ENCODE results near the gene SPRR2A.
"Not testable (repeated sequence)": the region's sequence is repeated elsewhere in the genome, so short reads cannot be mapped to it uniquely, and the experiment has no call there.

Gene SPRR2A

DNA sequence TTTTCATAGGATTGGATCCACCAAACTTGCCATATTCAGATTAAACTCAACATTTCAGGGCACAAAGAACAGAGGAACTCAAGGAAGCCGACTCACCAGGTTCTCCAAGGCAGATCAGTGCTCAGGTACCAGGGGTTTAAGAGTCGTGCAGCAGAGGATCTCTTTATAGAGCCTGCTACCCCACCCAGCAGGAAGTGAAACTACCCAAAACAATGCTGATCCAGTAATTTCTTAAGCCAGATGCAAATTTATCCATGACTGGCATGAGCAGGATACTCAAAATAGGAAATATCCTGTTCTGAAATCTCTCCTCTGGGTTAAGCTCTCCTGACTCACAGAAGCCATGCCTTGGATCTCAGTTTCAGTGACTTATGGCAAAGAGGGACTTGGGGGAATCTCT is at the start of gene SPRR2A:
Gene SPRR2A, minus strand, starts transcription at position 138 of the 400 bp plus-strand sequence. CDS start 777 bp downstream, outside the sequence.
- DNase-seq (ENCODE audit: low read depth) = no peak

DNA sequence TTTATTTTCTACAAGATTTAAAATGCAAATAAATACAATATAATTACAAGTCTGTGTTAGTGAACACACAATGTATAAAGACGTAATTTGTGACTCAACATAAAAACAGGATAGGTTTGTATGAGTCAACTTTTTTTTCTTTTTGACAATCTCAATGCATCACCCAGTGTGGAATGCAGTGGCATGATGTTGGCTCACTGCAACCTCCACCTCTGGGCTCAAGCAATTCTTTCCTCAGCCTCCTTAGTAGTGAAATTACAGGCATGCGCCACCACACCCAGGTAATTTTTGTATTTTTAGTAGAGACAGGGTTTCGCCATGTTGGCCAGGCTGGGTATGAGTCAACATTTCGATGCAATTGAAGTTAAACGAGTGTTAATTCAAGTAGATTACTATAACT is 42.9 kb upstream of the SPRR2A start:
- DNase-seq (ENCODE audit: low read depth) = no peak

DNA sequence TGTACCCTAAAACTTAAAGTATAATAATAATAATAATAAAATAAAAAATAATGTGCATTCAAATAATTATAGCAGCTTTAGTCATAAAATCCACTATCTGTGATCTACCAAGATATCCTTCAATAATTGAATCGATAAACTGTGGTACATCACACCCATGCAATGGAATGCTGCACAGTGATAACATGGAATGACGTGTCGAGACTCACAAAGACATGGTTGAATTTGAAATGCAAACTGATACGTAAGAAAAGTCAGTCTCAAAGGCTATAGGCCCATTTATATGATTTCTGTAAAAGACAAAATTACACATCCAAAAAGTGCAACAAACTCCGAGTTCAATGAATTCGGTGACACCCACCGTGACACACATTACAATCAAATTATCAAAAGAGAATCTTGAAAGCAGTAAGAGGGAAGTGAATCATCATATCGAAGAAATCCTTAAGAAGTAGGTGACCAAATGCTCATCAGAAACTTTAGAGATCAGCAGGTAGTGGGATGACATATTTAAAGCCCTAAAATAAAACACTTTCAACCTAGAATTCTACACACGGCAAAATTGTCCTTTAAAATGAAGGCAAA is 42.2 kb upstream of the SPRR2A start:
- no peak for DNase-seq (ENCODE audit: low read depth)

DNA sequence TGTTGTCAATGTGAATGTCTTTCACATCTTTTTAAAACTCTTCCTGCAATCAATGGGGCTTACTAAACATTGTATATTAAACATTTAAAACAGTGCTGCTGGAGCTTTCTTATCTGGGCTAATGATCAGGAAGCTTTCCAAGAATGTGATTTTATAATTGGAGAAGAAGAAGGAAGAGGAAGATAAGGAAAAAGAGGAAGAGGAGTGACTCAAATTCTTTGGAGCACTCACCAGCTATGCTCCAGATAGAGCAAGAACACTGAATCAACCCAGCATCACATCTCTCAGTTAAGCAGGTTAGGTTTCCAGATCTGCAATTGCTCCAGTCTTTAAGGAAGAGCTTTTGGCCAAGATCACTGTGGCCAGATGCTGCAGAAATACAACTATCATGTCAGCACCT is 38.5 kb upstream of the SPRR2A start:
- no peak for DNase-seq (ENCODE audit: low read depth)

DNA sequence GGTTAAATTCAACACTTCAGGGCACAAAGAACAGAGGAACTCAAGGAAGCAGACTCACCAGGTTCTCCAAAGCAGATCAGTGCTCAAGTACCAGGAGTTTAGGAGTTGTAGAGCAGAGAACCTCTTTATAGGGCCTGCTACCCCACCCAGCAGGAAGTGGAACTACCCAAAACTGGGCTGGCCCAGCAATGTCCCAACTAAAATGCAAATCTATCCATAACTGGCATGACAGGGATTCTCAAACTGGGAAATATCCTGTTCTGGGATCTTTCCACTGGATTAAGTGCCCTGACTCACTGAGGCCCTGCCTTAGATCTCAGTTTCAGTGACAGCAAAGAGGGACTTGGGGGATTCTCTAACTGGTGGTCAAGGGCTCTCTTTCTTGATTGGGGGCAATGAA is 37.1 kb upstream of the SPRR2A start, which contains the start of gene SPRR2E:
Gene SPRR2E, minus strand, starts transcription at position 101 of the 400 bp plus-strand sequence. CDS start 775 bp downstream, outside the sequence.
- DNase-seq (ENCODE audit: low read depth) = no peak

DNA sequence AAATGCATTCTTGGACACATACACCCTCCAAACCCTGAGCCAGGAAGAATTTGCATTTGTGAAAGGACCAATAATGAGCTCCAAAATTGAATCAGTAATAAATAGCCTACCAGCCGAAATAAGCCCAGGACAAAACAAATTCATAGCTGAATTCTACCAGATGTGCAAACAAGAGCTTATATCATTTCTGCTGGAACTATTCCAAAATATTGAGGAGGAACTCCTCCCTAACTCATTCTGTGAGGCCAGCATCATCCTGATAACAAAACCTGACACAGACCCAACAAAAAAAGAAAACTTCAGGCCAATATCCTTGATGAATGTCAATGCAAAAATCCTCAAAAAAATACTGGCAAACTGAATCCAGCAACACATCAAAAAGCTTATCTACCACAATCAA is 30.3 kb upstream of the SPRR2A start:
- DNase-seq (ENCODE audit: low read depth) = no peak

DNA sequence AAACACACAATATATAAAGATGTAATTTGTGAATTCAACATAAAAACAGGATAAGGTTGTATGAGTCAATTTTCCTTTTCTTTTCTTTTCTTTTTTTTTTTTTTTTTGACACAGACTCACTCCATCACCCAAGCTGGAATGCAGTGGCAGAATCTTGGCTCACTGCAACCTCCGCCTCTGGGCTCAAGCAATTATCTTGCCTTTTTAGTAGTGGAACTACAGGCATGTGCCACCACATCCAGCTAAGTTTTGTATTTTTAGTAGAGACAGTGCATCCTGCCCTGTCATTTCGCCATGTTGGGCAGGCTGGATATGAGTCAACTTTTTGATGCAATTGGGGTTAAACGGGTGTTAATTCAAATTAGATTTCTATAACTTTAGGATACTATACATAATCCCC is 24.4 kb upstream of the SPRR2A start:
- no peak for DNase-seq (ENCODE audit: low read depth)

DNA sequence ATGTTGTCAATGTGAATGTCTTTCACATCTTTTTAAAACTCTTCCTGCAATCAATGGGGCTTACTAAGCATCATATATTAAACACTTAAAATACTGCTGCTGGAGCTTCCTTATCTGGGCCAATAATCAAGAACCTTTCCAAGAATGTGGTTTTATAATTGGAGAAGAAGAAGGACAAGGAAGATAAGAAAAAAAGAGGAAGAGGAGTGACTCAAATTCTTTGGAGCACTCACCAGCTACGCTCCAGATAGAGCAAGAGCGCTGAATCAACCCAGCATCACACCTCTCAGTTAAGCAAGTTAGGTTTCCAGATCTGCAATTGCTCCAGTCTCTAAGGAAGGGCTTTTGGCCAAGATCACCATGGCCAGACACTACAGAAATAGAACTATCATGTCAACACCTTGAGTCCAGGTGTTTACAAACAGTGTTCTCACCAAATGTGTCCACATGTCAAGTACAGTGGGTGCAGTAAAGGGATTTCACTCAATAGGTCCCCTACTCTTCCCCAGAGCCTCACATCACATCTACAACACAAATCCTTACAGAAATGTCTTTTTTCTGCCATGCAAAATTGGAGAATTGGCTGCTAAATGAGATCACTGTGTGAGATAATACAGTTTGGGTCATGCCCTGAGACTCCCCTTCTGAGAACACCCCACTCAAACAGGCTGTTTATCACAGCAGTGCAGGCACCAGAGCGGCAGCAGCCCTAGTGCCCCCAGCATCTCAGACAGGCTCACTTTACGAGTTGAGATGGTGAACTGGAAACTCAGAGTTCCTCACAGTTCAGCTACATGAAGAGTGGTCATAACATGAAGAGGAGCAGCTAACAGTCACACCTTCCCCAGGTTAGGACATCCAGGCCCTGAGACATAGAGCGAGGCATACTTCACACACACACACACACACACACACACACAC is 15.8 kb upstream of the SPRR2A start:
- no peak for DNase-seq (ENCODE audit: low read depth)

DNA sequence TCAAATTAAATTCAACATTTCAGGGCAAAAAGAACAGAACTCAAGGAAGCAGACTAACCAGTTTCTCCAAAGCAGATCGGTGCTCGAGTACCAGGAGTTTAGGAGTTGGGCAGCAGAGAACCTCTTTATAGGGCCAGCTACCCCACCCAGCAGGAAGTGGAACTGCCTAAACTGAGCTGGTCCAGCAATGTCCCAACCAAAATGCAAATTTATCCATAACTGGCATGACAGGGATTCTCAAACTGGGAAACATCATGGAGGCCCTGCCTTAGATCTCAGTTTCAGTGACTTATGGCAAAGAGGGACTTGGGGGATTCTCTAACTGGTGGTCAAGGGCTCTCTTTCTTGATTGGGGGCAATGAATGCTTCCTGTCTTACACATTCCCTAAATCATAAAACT is 14.2 kb upstream of the SPRR2A start, which contains the start of gene SPRR2B:
Gene SPRR2B, minus strand, starts transcription at position 101 of the 400 bp plus-strand sequence. CDS start 772 bp downstream, outside the sequence.
- no peak for DNase-seq (ENCODE audit: low read depth)

DNA sequence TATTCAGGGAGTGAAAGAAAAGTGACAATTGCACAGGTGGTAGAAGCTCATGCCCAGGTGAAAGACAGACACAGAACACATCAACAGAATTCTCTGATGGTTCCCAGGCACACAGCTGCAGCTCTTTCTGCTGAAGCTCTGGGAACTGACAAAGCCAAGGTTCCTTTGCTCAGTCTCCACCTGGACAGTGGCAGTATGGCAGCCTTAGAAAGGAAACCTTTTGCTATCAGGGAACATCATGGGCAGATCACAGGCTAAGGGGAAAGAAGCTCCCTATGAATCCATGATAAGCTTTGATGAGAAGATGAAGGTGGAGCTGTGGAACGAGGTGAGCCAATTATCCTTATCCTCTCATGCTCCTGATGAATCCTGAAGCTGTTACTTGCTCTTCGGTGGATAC is 12.9 kb upstream of the SPRR2A start:
- DNase-seq (ENCODE audit: low read depth) = no peak

DNA sequence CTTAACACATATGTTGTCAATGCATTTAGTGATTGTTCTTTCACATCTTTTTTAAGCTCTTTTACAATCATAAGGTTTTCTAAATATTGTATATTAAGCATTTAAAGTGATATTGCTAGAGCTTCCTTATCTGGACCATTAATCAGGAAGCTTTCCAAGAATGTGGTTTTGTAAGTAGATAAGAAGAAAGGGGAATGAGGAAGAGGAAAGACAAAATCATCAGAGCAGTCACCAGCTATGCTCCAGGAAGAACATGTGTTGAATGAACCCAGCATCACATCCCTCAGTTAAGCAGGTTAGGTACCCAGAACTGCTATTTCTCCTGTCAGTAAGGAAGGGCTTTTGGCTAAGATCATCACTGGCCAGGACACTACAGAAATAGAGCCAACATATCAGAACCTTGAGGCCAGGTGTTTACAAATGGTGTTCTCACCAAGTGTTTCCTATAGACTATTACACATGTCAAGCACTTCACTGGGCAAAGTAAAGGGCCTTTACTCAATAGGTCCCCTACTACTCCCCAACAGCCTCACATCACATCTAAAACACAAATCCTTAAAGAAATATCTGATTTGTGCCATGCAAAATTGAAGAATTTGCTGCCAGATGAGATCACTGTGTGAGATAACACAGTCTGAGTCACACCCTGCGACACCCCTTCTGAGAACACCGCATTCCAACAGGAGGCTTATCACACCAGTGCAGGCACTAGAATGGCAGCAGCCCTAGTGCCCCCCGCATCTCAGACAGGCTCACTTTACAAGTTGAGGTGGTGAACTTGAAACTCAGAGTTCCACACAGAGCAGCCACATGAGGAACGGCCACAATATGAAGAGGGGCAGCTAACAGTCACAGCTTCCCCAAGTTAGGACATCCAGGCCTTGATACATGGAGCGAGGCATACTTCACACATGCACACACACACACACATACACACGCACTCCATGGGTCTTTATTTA is 1.8 kb upstream of the SPRR2A start:
- DNase-seq (ENCODE audit: low read depth) = no peak

DNA sequence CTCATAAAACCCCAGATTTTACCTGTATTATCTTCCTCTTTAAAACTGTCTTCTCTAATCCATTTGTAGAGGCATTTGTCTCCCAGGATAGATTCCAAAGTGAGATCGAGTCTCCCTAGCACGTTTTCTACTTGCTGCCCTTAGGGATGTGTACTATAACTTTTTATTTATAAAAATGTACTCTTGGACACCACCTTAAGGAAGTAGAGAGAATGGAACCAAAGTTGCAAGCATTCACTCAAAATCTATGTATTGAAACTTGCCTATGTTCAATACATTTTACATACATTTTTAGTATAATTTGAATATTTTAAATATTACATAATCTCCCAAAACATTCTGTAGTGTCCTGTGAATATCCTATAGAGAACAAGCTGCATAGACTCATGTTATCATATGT is 842 bp upstream of the SPRR2A start:
- DNase-seq (ENCODE audit: low read depth) = no peak

DNA sequence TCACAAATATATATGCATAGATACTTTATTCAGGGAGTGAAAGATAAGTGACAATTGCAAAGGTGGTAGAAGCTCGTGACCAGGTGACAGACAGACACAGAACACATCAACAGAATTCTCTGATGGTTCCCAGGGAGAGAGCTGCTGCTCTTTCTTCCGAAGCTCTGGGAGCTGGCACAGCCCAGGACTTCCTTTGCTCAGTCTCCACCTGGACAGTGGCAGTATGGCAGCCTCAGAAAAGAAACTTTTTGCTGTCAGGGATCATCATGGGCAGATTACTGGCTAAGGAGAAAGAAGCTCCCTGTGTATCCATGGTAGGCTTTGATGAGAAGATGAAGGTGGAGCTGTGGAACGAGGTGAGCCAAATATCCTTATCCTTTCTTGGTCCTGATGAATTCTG is 1.2 kb downstream of the SPRR2A start:
- DNase-seq (ENCODE audit: low read depth) = not testable (repeated sequence)

DNA sequence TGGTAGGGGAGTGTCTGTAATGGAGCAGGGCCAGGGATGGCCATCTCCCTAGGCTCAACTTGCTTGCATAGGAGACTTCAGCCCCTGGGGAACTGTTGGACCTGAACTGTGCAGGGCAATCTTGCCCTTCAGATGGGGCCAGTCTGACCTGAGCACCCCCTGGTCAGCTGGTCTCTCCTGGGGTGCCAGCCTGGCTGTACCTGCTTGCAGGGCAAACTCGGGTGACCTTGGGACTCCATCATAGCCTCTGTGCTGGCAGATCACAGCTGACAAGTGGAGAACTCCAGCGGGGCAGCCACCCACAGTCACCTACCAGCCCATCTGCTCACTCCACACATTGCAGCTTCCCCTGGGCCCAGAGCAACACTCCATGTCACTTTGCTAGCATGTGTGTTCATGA is 8.1 kb downstream of the SPRR2A start:
- no peak for DNase-seq (ENCODE audit: low read depth)

DNA sequence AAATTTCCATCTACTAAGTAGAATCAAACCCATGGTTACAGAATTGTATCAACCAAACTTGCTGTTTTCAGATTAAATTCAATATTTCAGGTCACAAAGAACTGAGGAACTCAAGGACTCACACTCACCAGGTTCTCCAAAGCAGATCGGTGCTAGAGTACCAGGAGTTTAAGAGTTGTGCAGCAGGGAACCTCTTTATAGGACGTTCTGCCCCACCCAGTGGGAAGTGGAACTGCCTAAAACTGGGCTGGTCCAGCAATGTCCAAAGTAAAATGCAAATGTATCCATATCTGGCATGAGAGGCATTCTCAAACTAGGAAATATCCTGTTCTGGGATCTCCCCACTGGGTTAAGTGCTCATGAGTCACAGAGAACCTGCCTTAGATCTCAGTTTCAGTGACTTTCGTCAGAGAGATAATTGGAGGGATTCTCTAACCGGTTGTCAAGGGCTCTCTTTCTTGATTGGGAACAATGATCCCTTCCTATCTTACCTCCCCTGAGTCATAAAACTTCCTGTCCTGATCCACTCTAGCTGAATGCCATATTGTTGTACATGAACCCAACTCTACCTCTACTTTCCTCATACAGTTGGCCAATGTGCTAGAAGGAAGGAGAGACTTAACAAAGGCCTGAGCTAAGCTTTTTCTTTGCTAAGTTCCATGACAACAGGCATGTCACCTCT is 16.2 kb downstream of the SPRR2A start, which contains the start of gene SPRR2D:
Gene SPRR2D, minus strand, starts transcription at position 171 of the 682 bp plus-strand sequence. CDS start 774 bp downstream, outside the sequence.
- DNase-seq (ENCODE audit: low read depth) = no peak

DNA sequence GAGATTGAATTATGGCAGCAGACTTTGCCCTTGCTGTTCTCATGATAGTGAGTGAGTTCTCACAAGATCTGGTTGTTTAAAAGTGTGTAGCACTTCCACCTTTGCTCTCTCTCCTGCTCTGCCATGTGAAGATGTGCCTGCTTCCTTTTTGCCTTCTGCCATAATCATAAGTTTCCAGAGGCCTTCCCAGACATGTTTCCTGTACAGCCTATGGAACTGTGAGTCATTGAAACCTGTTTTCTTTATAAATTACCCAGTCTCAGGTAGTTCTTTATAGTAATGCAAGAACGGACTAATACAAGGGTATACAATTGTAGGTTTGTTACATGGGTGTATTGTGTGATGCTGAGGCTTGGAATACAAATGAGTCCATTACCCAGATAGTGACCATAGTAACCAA is 22.1 kb downstream of the SPRR2A start:
- DNase-seq (ENCODE audit: low read depth) = no peak

DNA sequence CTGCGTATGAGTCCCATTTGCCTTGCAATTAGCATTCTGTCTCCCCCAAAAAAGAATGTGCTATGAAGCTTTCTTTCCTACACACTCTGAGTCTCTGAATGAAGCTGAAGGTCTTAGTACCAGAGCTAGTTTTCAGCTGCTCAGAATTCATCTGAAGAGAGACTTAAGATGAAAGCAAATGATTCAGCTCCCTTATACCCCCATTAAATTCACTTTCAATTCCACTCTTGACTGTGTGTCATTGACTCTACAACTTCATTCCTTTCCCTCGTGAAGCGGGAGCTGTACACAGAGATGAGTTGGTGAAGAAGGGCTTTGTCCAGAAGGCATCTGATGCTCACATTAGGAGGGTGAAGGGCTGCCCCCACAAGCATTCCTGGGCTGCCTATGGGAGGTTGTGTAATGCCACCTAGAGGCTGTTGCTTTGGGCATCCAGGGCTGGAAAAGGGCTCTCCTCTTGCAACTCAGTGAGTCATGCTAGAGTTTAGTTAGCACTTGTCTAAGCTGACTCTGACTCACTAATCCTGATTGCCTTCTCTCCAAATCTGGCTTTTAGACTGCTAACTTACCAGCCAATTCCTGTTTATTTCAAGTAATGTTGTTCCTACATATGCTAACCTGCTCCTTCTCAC is 24.5 kb downstream of the SPRR2A start:
- DNase-seq (ENCODE audit: low read depth) = no peak

DNA sequence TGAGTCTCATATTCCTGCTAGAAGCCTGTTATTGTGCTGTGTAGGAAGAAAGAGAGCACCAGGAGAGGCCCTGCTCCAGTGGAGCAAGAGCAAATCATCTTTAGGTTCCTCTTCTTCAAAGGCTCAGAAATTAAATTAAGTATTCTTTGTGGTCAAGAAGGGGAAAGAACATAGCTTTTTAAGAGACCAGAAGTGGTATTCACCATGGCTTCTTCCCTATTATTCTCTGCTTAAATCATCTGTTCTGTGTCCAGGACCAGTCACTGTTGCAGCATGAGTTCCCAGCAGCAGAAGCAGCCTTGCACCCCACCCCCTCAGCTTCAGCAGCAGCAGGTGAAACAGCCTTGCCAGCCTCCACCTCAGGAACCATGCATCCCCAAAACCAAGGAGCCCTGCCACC is 25.2 kb downstream of the SPRR2A start:
- no peak for DNase-seq (ENCODE audit: low read depth)

DNA sequence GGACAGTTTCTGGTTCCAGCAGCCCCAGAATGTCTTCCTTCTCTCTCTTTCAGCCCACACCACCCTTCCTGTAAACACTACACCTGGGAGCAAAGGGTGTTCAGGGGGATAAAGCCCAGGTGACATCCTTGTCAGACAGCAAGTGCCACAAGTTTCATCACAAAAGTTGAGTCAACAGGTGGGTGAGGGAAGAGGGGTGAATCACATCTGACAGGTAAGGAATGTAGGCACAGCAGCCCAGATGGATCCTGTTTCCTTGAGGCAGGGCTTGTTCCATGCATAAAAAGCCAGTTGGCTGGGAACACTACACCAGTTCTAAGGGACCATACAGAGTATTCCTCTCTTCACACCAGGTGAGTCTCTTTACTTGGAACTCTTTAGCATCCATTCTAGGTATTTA is 26.4 kb downstream of the SPRR2A start, which contains the start of gene SPRR1B:
Gene SPRR1B, plus strand, starts transcription at position 309 of the 400 bp plus-strand sequence. CDS start 1,143 bp downstream, outside the sequence.
- DNase-seq (ENCODE audit: low read depth) = no peak

DNA sequence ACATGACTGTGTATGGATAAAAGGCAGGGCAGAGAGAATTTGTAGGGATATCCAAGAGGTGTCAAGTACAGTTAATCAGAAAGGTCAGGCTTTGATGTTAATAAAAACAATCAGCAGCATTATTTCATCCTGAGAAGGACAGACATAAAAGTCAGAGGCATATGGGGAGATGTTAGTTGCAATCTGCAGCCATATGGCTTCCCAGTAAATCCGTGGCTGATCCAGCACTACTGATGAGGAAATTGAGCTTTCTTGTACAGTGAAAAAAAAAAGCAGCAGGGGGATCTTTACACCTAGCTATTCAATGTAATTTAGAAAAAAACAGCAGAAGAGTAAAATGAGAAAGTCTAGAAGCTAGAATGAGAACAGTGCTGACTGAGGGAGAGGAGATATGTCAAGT is 28.5 kb downstream of the SPRR2A start:
- DNase-seq (ENCODE audit: low read depth) = no peak

DNA sequence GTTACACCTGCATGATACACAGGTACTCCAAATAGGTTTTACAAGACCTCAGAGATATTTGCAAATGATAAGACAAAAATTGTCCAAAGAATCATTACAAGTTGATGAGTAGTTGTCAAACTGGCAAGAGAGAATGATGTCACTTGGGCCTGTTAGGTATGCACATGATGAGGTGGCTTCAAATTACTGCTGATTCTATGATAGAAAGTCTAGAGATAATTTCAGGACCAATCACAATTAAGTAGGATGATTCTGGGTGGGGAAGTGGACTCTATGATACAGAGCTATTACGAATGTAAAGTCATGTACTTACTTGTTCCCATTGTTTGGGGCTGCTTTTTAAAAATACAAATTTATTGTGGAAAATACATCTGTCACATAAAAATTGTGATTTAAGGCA is 31.5 kb downstream of the SPRR2A start:
- DNase-seq (ENCODE audit: low read depth) = no peak

All from stimulated activated CD8-positive, alpha-beta memory T cell treated with anti-CD3 and anti-CD28 coated beads, Interleukin-4, amount 100 ng/mL, for 24 hours (primary cell).